Esophagus mucosa (tissue), 1 donor: ENCODE measurements around the gene CA7. TPM values are rescaled to one million over a fixed set of nuclear protein-coding genes. Genes with fewer than 3 reads are reported as not detected.
"Not testable (repeated sequence)": the region's sequence is repeated elsewhere in the genome, so short reads cannot be mapped to it uniquely, and the experiment has no call there.

Experiments used
- ATAC-seq: fragments of 200-7000 bp; cut with Tn5 transposase; one replicate; pipeline ENCODE4 v1.9.1; 2020
- total RNA-seq: library from RNA; stranded (reverse); gene quantifications from one replicate; pipeline ENCODE4 v1.2.4, GENCODE V29; 2023
- donor health status: DM: yes; HTN: yes; CAD: no.

Gene CA7
- total RNA-seq, 1 donor from 2014 or later = not detected

DNA sequence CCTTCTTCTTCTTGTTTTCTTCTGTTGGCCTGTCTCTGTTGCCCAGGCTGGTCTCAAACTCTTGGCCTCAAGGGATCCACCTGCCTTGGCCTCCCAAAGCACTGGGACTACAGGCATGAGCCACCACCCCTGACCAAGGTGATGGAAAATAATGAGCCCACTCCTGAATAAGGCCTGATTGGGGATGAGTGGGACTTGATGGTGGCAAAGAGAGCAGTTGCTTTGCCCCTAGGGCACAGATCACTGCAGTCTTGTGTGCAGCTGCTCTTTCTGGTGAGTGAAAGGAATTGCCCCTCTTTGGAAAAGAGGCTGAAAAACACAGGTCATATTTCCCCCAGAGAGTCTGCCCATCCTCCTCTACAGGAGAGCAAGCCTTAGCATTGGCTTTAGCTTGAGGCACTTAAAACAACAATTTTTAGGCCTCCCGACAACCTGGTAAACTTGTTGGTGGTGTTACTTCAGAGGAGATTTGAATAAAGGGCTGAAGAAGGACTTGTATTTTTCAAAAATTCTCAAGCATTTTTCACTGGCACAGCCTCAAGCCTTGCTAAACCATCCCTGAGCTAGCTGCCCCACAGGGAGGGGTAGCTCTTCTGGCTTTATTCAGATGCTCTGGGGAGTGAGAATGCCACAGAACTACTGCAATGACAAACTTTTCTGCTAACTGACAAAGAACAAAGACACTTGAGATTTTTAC, 30.0 kb downstream of the CA7 start:
- no peak for ATAC-seq

DNA sequence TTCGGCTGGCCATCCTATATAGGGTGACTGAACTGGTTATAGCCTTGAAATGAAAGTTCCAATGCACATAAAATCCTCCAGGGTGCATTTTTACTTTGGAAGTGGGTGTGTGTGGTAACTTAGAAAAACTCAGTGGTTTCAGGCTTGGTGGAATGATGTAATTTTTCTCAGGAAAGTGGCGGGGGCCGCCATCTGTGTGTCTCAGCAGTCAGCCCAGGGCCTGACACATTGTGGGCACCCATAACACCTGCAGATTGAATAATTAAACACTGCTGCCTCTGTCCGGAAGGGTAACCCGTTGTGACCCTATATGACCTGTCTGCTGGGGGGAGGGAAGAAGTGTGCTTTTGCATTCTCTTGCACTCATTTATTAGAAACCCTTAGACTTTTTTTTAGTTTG, 33.9 kb downstream of the CA7 start:
- no peak for ATAC-seq

DNA sequence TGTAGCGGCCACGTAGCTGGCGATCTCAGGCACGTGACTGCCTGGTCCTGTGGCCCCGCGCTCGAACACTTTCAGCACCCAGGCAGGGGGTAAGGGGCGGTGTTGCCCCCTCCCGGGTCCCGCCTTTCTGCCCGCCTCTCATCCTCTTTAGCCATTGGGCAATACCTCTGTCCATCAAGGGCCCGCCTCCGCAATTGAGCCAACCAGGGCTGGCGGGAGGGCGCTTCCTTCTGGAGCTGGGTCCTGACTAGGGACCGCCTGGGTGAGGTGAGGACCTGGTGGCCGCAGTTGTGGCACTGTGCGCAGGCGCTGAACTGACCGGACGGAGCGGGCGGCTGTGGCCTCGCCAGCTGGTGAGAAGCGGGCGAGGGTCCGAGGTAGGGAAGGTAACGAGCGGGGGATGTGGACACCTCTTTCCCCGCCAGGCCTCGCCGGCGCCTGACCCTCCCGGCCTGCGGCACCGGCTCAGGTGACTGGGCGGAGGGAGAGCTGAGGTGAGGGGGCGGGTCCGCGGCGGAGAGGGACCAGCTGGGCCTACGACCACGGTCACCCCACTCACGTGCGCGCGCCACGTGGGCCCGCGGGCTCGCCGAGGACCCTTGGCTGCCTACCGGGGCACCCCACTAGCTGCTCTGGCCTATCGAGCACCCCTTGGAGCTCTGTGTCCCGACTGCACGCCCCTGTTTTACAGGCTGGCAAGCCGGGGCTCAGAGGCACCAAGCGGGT, 36.2 kb downstream of the CA7 start, which contains the start of gene PDP2:
Gene PDP2, plus strand, starts transcription at position 228 of the 726 bp plus-strand sequence. CDS start 3,770 bp downstream, outside the sequence.
- peak; percentile 95 for ATAC-seq

DNA sequence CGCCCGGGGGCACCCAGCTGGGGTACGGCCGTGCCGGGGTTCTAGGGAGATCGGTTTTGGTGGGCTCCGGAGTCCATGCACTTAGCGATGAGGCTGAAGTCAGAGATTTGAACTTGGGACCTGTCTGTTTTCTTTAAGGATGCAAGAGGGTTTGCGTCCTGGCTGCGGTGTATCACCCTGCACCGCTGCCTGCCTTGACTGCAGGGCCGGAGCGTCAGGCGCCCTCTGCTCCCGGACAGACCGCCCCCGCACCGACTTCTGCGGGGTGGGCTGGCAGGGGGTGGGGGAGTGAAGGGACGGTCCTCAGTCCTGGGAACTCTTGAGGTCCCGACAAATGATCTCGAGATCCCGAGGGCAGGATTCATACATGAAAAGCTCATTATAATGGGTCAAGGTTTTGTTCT, 36.8 kb downstream of the CA7 start:
- peak; percentile 25 for ATAC-seq

DNA sequence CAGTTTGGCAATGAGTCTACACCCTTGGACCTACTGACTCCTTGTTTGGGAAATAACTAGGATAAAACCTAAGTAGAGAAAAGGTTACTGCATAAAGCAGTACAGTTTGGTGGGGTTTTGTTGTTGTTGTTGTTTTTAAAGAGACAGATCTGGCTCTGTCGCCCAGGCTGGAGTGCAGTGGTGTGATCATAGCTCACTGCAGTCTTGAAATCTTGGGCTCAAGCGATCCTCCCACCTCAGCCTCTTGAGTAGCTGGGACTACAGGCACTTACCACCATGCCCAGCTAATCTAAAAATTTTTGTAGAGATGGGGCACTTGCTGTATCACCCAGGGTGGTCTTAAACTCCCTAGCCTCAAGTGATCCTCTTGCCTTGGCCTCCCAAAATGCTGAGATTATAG, 37.3 kb downstream of the CA7 start:
- no peak for ATAC-seq

DNA sequence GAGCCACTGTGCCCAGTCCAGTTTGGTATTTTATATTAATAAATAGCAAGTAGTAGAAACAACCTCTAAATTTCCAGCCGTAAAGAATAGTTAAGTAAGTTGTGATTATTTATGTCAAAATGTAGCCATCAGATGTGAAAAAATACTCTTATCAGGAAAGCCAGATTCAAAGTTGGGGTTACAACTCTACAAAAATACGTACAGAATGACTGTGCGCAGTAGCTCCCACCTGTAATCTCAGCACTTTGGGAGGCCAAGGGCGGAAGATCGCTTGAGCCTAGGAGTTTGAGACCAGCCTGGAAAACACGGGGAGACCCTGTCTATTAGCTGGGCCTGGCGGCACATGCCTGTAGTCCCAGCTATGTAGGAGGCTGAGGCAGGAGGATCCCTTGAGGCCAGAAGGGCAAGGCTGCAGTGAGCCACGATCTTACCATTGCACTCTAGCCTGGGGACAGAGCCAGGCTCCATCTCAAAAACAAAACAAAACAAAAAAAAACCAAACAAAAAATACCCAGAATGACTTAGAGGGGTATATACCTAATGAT, 37.8 kb downstream of the CA7 start:
- ATAC-seq = no peak

DNA sequence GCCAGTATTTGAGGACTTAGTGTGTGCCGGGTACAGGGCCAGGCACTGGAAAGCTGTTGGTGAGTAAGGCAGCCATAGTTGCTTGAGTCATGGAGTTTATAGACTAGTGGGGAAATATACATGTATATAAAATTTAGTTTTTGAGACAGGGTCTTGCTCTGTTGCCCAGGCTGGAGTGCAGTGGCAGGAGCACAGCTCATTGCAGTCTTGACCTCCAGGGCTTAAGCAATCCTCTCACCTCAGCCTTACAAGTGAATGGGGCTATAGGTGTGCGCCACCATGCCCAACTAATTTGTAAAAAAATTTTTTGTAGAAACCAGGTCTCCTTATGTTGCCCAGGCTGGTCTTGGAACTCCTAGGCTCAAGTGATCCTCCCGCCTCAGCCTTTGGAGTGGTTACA, 38.5 kb downstream of the CA7 start:
- ATAC-seq = no peak

DNA sequence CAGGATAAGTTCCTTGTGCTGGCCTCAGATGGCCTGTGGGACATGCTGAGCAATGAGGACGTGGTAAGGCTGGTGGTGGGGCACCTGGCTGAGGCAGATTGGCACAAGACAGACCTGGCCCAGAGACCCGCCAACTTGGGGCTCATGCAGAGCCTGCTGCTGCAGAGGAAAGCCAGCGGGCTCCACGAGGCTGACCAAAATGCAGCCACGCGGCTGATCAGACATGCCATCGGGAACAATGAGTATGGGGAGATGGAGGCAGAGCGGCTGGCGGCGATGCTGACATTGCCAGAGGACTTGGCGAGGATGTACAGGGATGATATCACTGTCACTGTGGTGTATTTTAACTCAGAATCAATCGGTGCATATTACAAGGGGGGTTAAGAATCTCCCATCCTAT, 41.3 kb downstream of the CA7 start:
- ATAC-seq = no peak

DNA sequence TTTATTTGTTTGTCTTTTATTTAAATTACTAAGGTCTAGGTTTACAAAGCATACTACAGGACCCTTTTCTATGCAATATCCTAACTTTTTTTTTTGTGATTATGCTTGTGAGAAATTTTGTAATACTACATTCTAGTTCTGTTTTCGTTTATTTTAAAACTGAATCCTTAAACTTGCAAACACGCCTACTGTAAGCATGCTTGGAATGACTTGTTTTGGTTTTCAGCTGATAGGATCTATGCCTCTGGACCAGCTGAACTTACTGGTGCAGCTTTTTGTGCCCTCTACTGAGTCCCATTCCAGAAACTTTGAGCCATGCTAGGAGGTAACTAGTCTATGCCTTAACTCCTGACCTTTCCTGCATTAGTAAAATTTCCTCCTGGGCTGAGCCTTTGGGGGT, 42.1 kb downstream of the CA7 start:
- no peak for ATAC-seq

DNA sequence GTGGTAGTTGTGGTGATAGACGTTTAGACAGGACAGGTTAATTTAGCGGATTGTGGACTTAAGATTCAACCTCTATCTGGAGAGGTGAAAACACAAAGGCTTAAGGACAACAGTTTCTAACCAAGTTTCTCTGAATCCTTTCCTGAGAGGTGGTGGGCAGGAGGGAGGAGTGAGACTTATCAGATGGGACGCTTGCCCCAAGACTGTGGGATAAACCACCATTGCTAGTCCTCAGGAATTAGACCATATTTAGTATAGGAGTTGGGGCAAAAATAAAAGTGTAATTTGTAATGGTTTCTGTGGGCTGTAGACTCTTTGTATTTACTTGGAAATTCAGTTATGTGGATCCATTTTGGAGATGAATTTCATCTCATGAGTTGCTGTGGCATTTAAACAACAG, 42.7 kb downstream of the CA7 start:
- no peak for ATAC-seq

DNA sequence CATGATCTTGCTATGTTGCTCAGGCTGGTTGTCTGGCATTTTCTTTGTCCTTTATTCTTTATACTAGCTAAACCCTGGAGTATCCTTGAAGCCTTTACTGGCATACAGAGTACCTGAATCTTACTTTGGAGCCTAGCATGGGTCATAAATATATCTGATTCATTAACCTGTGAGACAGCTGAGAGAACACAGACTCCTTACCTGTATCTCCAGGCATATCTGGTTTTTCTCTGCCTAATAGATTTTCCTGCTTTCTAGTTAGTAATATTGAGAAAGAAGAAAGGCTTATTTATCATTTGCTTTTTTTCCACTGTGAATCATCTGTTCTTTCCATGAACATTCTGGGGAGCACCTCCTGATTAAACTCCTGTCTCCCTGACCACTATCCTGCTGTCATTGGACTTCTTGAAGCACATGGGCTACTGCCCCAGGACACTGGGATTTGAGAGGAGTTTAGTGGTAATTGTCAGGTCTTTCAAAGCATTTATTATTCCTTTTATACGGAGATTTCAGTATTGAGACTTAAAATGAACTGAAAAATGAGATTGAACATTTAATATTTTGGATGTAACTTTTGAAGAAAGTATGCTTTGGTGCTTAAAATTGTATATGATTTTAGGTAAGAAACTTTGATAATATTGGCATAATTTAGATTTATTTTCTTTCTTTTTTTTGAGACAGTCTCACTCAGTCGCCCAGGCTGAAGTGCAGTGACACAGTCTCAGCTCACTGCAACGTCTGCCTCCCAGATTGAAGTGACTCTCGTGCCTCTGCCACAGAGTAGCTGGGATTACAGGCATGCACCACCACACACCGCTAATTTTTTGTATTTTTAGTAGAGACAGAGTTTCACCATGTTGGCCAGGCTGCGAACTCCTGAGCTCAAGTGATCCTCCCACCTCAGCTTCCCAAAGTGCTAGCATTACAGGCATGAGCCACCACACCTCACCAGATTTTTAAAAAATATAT, 44.7 kb downstream of the CA7 start:
- ATAC-seq = peak; percentile 27

DNA sequence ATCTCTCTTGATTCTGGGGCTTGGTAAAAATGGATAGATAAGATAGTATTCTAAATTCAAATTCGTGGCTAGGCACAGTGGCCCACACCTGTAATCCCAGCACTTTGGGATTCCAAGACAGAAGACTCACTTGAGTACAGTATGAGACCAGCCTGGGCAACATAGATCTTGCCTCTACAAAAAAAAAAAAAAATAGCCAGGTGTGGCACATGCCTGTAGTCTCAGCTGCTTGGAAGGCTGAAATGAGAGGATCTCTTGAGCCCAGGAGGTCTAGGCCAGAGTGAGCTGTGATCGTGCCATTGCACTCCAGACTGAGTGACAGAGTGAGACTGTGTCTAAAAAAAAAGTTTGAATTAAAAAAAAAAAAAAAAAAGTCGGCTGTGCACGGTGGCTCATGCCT, 45.4 kb downstream of the CA7 start:
- ATAC-seq = peak; percentile 29

DNA sequence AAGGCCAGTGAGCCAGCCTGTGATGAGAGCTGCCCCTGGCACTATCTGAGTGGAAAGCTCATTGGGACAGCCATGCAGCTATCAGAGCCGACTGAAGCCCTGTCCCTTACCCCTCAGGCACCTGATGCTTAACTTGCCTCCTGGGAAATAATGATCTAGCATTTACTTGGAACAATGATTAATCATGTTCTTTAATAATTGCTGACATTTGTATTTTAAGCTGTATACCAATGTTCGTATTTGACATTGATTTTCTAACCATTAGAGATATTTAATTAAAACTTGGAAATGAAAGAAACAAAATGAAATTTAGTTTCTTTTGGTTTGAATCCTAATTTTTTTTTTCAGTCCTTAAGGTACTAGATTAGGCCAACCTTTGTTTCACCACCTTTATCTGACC, 46.6 kb downstream of the CA7 start:
- ATAC-seq = no peak

DNA sequence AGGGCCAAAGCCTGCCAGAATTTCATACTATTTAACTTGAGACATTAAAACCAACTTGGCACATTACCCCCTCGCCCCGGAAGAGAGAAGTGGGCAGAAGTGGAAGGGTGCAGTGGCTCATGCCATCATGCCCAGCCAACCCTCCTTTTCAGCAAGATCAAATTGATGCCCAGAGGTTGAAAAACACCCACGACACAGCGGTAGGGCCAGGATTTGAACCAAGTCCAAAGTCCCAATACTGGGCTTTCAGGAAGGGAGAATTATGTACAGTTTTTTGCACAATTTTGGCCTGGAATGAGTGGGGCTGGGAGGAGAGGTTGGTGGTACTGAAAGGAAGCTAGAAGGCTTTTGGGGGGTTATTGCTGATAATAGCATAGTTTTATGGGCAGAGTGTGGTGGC, 47.1 kb downstream of the CA7 start:
- no peak for ATAC-seq

DNA sequence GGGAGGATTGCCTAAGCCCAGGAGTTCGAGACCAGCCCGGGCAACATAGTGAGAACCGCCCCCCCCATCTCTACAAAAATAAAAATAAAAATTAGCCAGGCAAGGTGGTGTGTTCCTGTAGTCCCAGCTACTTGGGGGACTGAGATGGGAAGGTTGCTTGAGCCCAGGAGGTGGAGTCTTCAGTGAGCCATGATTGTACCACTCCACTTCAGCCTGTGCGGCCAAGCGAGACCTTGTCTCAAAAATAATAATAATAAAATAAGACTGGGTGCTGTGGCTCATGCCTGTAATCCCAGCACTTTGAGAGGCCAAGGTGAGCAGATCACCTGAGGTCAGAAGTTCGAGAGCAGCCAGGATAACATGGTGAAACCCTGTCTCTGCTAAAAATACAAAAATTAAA, 47.6 kb downstream of the CA7 start:
- no peak for ATAC-seq

DNA sequence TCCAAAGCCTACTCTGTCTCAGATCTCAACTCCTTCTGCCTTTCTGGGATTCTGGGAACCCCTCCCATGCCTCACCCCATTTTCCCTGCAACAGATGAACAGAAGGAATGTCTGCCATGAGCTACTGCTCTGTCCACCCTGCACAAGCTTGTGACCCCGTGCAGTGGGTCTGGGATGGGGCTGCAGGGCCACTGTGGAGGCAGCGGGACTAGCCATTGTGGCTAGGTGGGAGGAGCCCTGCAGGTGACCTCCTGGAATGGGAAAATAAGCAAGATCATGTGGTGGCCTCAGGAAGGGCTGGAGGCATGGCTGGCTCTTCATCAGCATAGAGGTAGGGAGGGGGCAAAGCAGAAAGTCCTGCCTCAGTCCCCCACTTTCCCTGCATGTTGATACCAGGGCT, 49.8 kb downstream of the CA7 start:
- no peak for ATAC-seq

DNA sequence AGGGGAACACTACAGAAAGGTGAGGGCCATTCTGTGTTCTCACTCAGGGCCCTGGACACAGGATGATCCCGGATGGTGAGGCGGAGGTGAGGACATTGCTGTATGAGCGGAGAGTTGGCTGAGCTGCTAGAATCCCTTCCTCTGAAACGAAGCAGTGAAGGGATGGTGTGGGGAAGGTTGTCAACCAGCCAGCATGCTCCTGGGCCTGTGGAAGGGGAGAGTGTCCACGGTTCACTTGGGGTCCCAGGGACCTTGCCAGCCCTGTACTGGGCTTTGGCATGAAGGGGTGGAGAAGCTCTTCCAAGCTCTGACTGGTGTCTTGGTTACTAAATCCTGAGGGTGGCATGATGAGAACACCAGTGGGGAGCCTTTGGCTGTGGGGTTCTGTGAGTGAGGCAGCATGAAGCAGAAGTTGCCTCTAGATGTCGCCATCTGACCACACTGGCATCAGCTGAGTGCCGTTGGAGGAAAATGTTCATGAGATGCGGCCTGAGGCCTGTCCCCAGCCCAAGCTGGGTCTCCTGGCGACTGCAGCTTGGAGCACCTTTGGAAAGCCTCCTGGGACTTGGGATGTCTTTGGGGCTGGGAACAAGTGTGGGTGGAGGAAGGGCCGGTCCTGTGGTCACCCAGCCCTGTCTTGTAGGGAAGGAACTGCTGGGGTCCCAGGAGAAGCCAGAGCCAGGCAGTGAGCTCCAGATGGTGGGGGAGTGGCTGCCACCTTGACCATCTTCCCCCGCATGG, 50.9 kb downstream of the CA7 start:
- peak; percentile 58 for ATAC-seq

DNA sequence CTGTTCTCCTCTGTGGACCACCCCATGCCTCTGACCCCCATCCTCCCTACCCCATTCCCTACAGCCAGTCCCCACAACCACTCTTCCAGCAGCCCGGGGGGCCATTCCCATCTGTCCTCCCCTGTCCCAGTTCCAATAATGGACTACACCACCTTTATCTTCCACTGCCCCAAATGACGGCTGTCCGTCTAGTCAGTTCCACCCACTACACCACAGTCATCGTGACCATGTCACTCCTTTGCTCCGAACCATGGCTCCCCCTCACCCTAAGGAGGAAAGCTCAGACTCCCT, 51.4 kb downstream of the CA7 start:
- ATAC-seq = no peak

DNA sequence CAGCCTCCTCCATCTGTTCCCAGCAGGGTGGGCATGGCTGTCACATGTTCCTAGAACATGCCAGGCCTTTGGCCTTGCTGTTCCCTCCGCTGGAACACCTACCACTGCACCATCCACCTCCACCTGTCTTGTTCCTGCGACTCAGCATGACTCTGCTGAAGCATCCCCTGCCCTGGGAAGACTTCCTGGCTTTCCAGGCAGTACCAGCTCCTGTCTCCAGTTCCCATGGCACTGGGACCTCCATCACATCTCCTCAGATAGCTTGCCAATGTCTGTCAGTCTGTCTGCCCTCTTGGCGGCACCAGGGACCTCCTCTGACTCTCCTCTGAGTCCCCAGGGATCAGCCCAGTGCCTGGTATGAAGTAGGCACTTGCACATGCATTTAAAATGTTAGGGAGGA, 51.8 kb downstream of the CA7 start:
- peak; percentile 20 for ATAC-seq

DNA sequence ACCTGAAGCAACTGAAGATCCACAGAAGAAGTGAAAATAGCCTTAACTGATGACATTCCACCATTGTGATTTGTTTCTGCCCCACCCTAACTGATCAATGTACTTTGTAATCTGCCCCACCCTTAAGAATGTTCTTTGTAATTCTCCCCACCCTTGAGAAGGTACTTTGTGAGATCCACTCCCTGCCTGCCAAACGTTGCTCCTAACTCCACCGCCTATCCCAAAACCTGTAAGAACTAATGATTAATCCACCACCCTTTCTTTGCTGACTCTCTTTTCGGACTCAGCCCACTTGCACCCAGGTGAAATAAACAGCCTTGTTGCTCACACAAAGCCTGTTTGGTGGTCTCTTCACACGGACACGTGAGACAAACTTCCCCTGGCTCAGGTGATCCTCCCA, 52.5 kb downstream of the CA7 start:
- ATAC-seq = not testable (repeated sequence)

DNA sequence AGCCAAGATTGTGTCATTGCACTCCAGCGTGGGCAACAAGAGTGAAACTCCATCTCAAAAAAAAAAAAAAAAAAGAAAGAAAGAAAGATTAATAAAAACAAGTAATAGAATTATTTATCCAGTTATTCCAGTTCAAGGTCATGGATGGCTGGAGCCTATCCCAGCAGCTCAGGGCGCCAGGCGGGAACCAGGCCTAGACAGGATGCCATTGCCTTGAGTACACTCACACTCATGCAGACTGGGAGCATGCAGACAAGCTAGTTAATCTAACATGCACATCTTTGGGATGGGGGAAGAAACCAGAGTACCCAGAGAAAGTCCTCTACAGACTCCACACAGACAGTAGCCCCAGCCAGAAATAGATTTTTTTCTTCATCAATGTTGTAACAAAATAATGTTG, 54.0 kb downstream of the CA7 start:
- ATAC-seq = peak; percentile 87

DNA sequence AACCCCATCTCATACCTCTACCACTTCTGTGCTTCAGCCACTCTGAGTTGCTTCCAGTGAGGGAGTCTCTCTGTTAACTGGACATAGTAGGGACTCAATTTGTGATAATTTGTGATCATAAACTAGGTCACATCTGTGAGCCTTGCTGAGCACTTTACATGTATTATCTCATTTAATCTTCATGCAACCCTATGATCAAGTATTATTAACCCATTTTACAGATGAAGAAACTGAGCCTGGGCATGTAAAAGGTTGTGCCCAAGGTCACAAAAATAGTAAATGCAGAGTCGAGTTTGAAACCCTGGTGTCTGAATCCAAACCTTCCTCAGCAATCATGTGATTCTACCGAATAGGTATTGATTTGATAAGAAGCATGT, 54.7 kb downstream of the CA7 start:
- ATAC-seq = no peak
